H9 (cell line): ENCODE data around the gene FAM110A. TPM values are rescaled to one million over a fixed set of nuclear protein-coding genes. Genes with fewer than 3 reads are reported as not detected.

Source experiments
- DNase-seq: peaks from one replicate; pipeline ENCODE4 v3.0.0-alpha.2; 2017
- H2AFZ ChIP-seq: one replicate; pipeline ENCODE4 v1.6.1; 2013; ENCODE audit warnings: mild to moderate bottlenecking, low read length, control low read depth, moderate library complexity
- H2AK5ac ChIP-seq: 2 replicates; pipeline ENCODE4 v1.6.1; 2013; ENCODE audit warnings: low read length, control low read depth, mixed read lengths; ENCODE audit not compliant: insufficient read length
- H2BK120ac ChIP-seq: one replicate; pipeline ENCODE4 v1.6.1; 2013; ENCODE audit warnings: low read depth, mild to moderate bottlenecking, low read length, control low read depth, inconsistent platforms; ENCODE audit not compliant: poor library complexity, severe bottlenecking
- H2BK12ac ChIP-seq: 2 replicates; pipeline ENCODE4 v1.6.1; 2013; ENCODE audit warnings: low read length, control low read depth, mixed read lengths, low read depth; ENCODE audit not compliant: insufficient read length
- H2BK15ac ChIP-seq: 2 replicates; pipeline ENCODE4 v1.6.1; 2013; ENCODE audit warnings: low read depth, low read length, control low read depth
- H2BK20ac ChIP-seq: one replicate; pipeline ENCODE4 v1.6.1; 2013; ENCODE audit warnings: low read depth, mild to moderate bottlenecking, low read length, control low read depth, inconsistent platforms; ENCODE audit not compliant: poor library complexity, severe bottlenecking
- H2BK5ac ChIP-seq: 2 replicates; pipeline ENCODE4 v1.6.1; 2013; ENCODE audit warnings: low read length, control low read depth, mixed read lengths; ENCODE audit not compliant: insufficient read length
- H3K14ac ChIP-seq: 2 replicates; pipeline ENCODE4 v1.6.1; 2013; ENCODE audit warnings: low read length, control low read depth; ENCODE audit not compliant: insufficient read depth
- H3K18ac ChIP-seq: 2 replicates; pipeline ENCODE4 v1.6.1; 2013; ENCODE audit warnings: low read depth, mild to moderate bottlenecking, mixed read lengths, low read length, control low read depth; ENCODE audit not compliant: insufficient read length
- H3K23ac ChIP-seq: 2 replicates; pipeline ENCODE4 v1.6.1; 2013; ENCODE audit warnings: low read length, control low read depth, mixed read lengths, low read depth; ENCODE audit not compliant: insufficient read length
- H3K23me2 ChIP-seq: 2 replicates; pipeline ENCODE4 v1.6.1; 2013; ENCODE audit warnings: low read depth, mild to moderate bottlenecking, mixed read lengths, low read length, control low read depth; ENCODE audit not compliant: insufficient read length, poor library complexity, severe bottlenecking
- H3K27ac ChIP-seq: 2 replicates; pipeline ENCODE4 v1.5.1; 2013; ENCODE audit warnings: low read length, control low read depth, mixed read lengths, low read depth; ENCODE audit not compliant: insufficient read length
- H3K27me3 ChIP-seq: 2 replicates; pipeline ENCODE4 v1.6.1; 2013; ENCODE audit warnings: low read length, control low read depth, inconsistent platforms; ENCODE audit not compliant: insufficient read depth
- H3K4ac ChIP-seq: 2 replicates; pipeline ENCODE4 v1.6.1; 2013; ENCODE audit warnings: low read depth, mild to moderate bottlenecking, control low read depth, inconsistent platforms, low read length, moderate library complexity
- H3K4me1 ChIP-seq: 2 replicates; pipeline ENCODE4 v1.6.1; 2013; ENCODE audit warnings: low read length, control low read depth, inconsistent platforms; ENCODE audit not compliant: insufficient read depth
- H3K4me2 ChIP-seq: 2 replicates; pipeline ENCODE4 v1.6.1; 2013; ENCODE audit warnings: low read length, control low read depth, mixed read lengths; ENCODE audit not compliant: insufficient read length, insufficient read depth
- H3K56ac ChIP-seq: 2 replicates; pipeline ENCODE4 v1.6.1; 2013; ENCODE audit warnings: low read depth, mild to moderate bottlenecking, mixed read lengths, low read length, control low read depth; ENCODE audit not compliant: insufficient read length
- H3K79me1 ChIP-seq: 2 replicates; pipeline ENCODE4 v1.6.1; 2013; ENCODE audit warnings: low read depth, mild to moderate bottlenecking, moderate library complexity, low read length, control low read depth, inconsistent platforms; ENCODE audit not compliant: insufficient read depth, poor library complexity, severe bottlenecking
- H3K79me2 ChIP-seq: 2 replicates; pipeline ENCODE4 v1.6.1; 2013; ENCODE audit warnings: low read length, control low read depth, inconsistent platforms; ENCODE audit not compliant: insufficient read depth
- H3K9ac ChIP-seq: 2 replicates; pipeline ENCODE4 v1.6.1; 2013; ENCODE audit warnings: low read length, control low read depth, mixed read lengths; ENCODE audit not compliant: insufficient read length; ENCODE audit errors: extremely low read depth
- H3K9me3 ChIP-seq: one replicate; pipeline ENCODE4 v1.6.1; 2013; ENCODE audit warnings: low read depth, low read length, inconsistent platforms; ENCODE audit not compliant: control insufficient read depth
- H3T11ph ChIP-seq: one replicate; pipeline ENCODE4 v1.6.1; 2013; ENCODE audit warnings: mild to moderate bottlenecking, low read length, control low read depth, inconsistent platforms
- H4K20me1 ChIP-seq: one replicate; pipeline ENCODE4 v1.6.1; 2013; ENCODE audit not compliant: control insufficient read depth, insufficient read length, insufficient read depth
- H4K5ac ChIP-seq: 2 replicates; pipeline ENCODE4 v1.6.1; 2013; ENCODE audit warnings: low read depth, mild to moderate bottlenecking, mixed read lengths, low read length, control low read depth; ENCODE audit not compliant: insufficient read length
- H4K8ac ChIP-seq: replicated peaks from 2 replicates; pipeline ENCODE4 v1.6.1; 2013; ENCODE audit warnings: low read length, control low read depth, mixed read lengths, low read depth; ENCODE audit not compliant: insufficient read length
- H4K91ac ChIP-seq: 2 replicates; pipeline ENCODE4 v1.6.1; 2013; ENCODE audit warnings: low read depth, mild to moderate bottlenecking, moderate library complexity, mixed read lengths, low read length, control low read depth; ENCODE audit not compliant: insufficient read length
- H3K27ac Mint-ChIP-seq, 3 experiments: 2 replicates in 2 of 3; 3 replicates in 1 of 3; pipeline ENCODE4 v1.8.0; 2020 to 2021; ENCODE audit warnings: mixed read lengths in 3 of 3, mild to moderate bottlenecking in 1 of 3, moderate library complexity in 1 of 3
- H3K27me3 Mint-ChIP-seq: 2 replicates; pipeline ENCODE4 v1.8.0; 2021; ENCODE audit warnings: low read depth, mild to moderate bottlenecking, moderate library complexity, mixed read lengths
- H3K36me3 Mint-ChIP-seq, 3 experiments: 2 replicates in 2 of 3; 3 replicates in 1 of 3; pipeline ENCODE4 v1.8.0; 2020 to 2021; ENCODE audit warnings: low read depth in 3 of 3, mixed read lengths in 3 of 3; ENCODE audit not compliant: insufficient read depth in 1 of 3
- H3K4me1 Mint-ChIP-seq, 2 experiments: 2 replicates each; pipeline ENCODE4 v1.8.0; 2020; ENCODE audit warnings: mixed read lengths in 2 of 2
- H3K4me3 Mint-ChIP-seq, 2 experiments: 2 replicates in 1 of 2; 3 replicates in 1 of 2; pipeline ENCODE4 v1.8.0; 2020 to 2021; ENCODE audit warnings: mild to moderate bottlenecking in 2 of 2, mixed read lengths in 2 of 2, moderate library complexity in 1 of 2
- H3K9me3 Mint-ChIP-seq, 2 experiments: 2 replicates in 1 of 2; 3 replicates in 1 of 2; pipeline ENCODE4 v1.8.0; 2020; ENCODE audit warnings: mild to moderate bottlenecking in 2 of 2, mixed read lengths in 2 of 2, moderate library complexity in 1 of 2
- CTCF ChIP-seq: fragments of 200-600 bp; sonication (generic); conservative IDR thresholded peaks from 3 replicates; pipeline ENCODE4 v1.8.0; 2021; ENCODE audit warnings: antibody characterized with exemption, mild to moderate bottlenecking
- WGBS: extraction: QIAGEN DNeasy Blood & Tissue Kit; methylation state at CpG from one replicate; pipeline ENCODE4 v1.1.7; 2013; ENCODE audit warnings: missing lambda C conversion rate, low lambda C conversion rate, mixed read lengths; ENCODE audit not compliant: insufficient read length; ENCODE audit errors: extremely low coverage; 5-methylcytosine and 5-hydroxymethylcytosine counted together
- total RNA-seq: library from RNA; stranded (reverse); gene quantifications from 2 replicates; pipeline ENCODE4 v1.2.1, GENCODE V29; 2021

Gene FAM110A
- total RNA-seq, 1 experiment from 2014 or later, result 10.3 TPM

- Histone ChIP-seq H2BK120ac (no peak overlapping the region), H4K5ac (no peak overlapping the region), H4K8ac (no peak overlapping the region), H4K20me1 (no peaks in the 10 kb centered on the region), H3K14ac (no peak overlapping the region), H2BK15ac (no peak overlapping the region), H3K9me3 (no peaks in the 10 kb centered on the region), H2BK5ac (no peak overlapping the region), H4K91ac (no peak overlapping the region), H3K4me1 (no peaks in the 10 kb centered on the region), H2AK5ac (no peak overlapping the region), H3K9ac (no peak overlapping the region), H3K4me2 (no peak overlapping the region), H3K79me2 (no peaks in the 10 kb centered on the region), H3K4ac (no peak overlapping the region), H3K56ac (no peak overlapping the region), H2BK12ac (no peak overlapping the region), H3K27me3 (no peaks in the 10 kb centered on the region), H2BK20ac (no peak overlapping the region), H3K79me1 (no peaks in the 10 kb centered on the region), H3K23me2 (no peaks in the 10 kb centered on the region), H2AFZ (no peak overlapping the region), H3K27ac (no peak overlapping the region), H3K23ac (no peak overlapping the region), H3K18ac (no peak overlapping the region), H3T11ph (no peak overlapping the region)
- peaks cover 2% of the 10 kb centered on the region for H3K27me3 Mint-ChIP-seq
- no peak for DNase-seq
- no peak overlapping the region for H3K27ac Mint-ChIP-seq
- WGBS, result no CpG with 5 or more reads among the region's 4 CpGs
- TF ChIP-seq CTCF, result no peak
- no peak overlapping the region for H3K4me3 Mint-ChIP-seq
- H3K36me3 Mint-ChIP-seq, result 0 out of 7 replicates have a peak, but pooled peaks cover 0 to 3% (median 0%) of the 10 kb centered on the region in 3 experiments
- H3K9me3 Mint-ChIP-seq, result peaks cover 5% of the 10 kb centered on the region in 2 experiments; a peak in 4 of 5 replicates
- H3K4me1 Mint-ChIP-seq, result peaks cover 9 to 19% of the 10 kb centered on the region in 2 experiments
These were observed 10.0 kb upstream of the FAM110A start for GRCh38 chr20:823574-823902.
